ENCODE measurements around the gene KRTAP1-1.

GRCh38 chr17:41049110-41049509 is 7.9 kb upstream of the KRTAP1-1 start:
- TF ChIP-seq CTCF (IDR thresholded peaks at IDR 0.05; ENCODE audit: low read depth, low read length) (no peak), EZH2phosphoT487 (IDR thresholded peaks at IDR 0.05; ENCODE audit: low read depth) (no peak)

All from OCI-LY3 (cell line).